ENCODE results near the gene ALDH1L2.

DNA sequence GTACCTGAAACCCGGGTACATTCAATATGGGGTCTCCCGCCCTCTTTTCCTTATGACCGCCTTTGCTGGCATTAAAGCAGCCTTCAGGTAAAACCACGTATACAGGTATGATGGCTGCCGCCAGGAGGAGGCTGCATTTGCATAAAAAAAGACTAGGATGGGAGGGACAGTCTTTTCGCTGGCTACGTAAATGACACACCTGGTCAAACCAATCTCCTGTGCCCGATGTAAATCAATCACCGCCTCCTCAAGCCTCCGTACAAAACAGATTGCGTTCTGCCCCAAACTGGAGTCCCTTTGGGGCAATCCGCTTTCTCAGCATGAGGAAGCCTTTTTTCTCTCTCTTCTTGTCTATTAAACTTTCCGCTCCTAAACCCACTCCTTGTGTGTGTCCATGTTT lies 8.1 kb upstream of the ALDH1L2 start:
- TF ChIP-seq GATA2 (IDR thresholded peaks at IDR 0.05; ENCODE audit: low read depth, low read length) (no peak), GATA3 (IDR thresholded peaks at IDR 0.05; ENCODE audit: low read depth, low read length) (no peak)

All from SH-SY5Y (cell line).